GM23338 (cell line): ENCODE results near the gene AKR1C8. TPM values are rescaled to one million over a fixed set of nuclear protein-coding genes. Genes with fewer than 3 reads are reported as not detected.
"Not testable (repeated sequence)": the region's sequence is repeated elsewhere in the genome, so short reads cannot be mapped to it uniquely, and the experiment has no call there.

Source experiments
- ATAC-seq: fragments of 200-7000 bp; cut with Tn5 transposase; 3 replicates; pipeline ENCODE4 v1.9.1; 2020
- DNase-seq: peaks from one replicate; pipeline ENCODE4 v3.0.0-alpha.2; 2015; ENCODE audit warnings: low spot score
- H2AFZ ChIP-seq: fragments of 200-600 bp; sonication (generic); 2 replicates; pipeline ENCODE4 v1.8.0; 2016; ENCODE audit warnings: antibody characterized with exemption, mild to moderate bottlenecking, moderate library complexity
- H3F3A ChIP-seq: fragments of 200-600 bp; sonication (generic); replicated peaks from 2 replicates; pipeline ENCODE4 v1.8.0; 2017; ENCODE audit warnings: antibody characterized with exemption, mixed run types, low read depth
- H3K27ac ChIP-seq: fragments of 200-600 bp; sonication (generic); 2 replicates; pipeline ENCODE4 v1.6.1; 2016; ENCODE audit warnings: low read depth
- H3K27me3 ChIP-seq: fragments of 200-600 bp; sonication (generic); 2 replicates; pipeline ENCODE4 v1.8.0; 2016; ENCODE audit warnings: mild to moderate bottlenecking, mixed run types, moderate library complexity; ENCODE audit not compliant: insufficient read depth
- H3K36me3 ChIP-seq: fragments of 200-600 bp; sonication (generic); 2 replicates; pipeline ENCODE4 v1.8.0; 2016; ENCODE audit warnings: mild to moderate bottlenecking; ENCODE audit not compliant: insufficient read depth
- H3K4me1 ChIP-seq: fragments of 200-600 bp; sonication (generic); 2 replicates; pipeline ENCODE4 v1.8.0; 2016; ENCODE audit warnings: mild to moderate bottlenecking, moderate library complexity; ENCODE audit not compliant: insufficient read depth
- H3K4me2 ChIP-seq: fragments of 200-600 bp; sonication (generic); 2 replicates; pipeline ENCODE4 v1.7.1; 2017; ENCODE audit warnings: mixed run types
- H3K4me3 ChIP-seq: fragments of 200-600 bp; sonication (generic); 2 replicates; pipeline ENCODE4 v1.6.1; 2016; ENCODE audit warnings: mixed run types
- H3K79me2 ChIP-seq: fragments of 200-600 bp; sonication (generic); replicated peaks from 2 replicates; pipeline ENCODE4 v1.8.0; 2017; ENCODE audit warnings: mild to moderate bottlenecking; ENCODE audit not compliant: insufficient read depth
- H3K9me2 ChIP-seq: fragments of 200-600 bp; sonication (generic); 2 replicates; pipeline ENCODE4 v1.8.0; 2017; ENCODE audit not compliant: insufficient read depth
- H4K20me1 ChIP-seq: fragments of 200-600 bp; sonication (generic); replicated peaks from 2 replicates; pipeline ENCODE4 v1.8.0; 2017; ENCODE audit warnings: mild to moderate bottlenecking; ENCODE audit not compliant: insufficient read depth
- H3K27ac Mint-ChIP-seq: 2 replicates; pipeline ENCODE4 v1.8.0; 2020; ENCODE audit warnings: inconsistent platforms, mild to moderate bottlenecking, moderate library complexity, mixed read lengths
- H3K27me3 Mint-ChIP-seq: 3 replicates; pipeline ENCODE4 v1.8.0; 2022; ENCODE audit warnings: low read depth, mild to moderate bottlenecking, moderate library complexity, mixed read lengths, inconsistent platforms; ENCODE audit not compliant: insufficient read depth, poor library complexity
- H3K36me3 Mint-ChIP-seq: 3 replicates; pipeline ENCODE4 v1.8.0; 2021; ENCODE audit warnings: low read depth, mild to moderate bottlenecking, inconsistent platforms, moderate library complexity, mixed read lengths
- H3K4me1 Mint-ChIP-seq: 3 replicates; pipeline ENCODE4 v1.8.0; 2020; ENCODE audit warnings: mild to moderate bottlenecking, inconsistent platforms, mixed read lengths
- H3K4me3 Mint-ChIP-seq: 3 replicates; pipeline ENCODE4 v1.8.0; 2021; ENCODE audit warnings: moderate library complexity, mild to moderate bottlenecking, inconsistent platforms, mixed read lengths
- H3K9me3 Mint-ChIP-seq: 3 replicates; pipeline ENCODE4 v1.8.0; 2020; ENCODE audit warnings: moderate library complexity, mild to moderate bottlenecking, inconsistent platforms, mixed read lengths
- CREB1 ChIP-seq: fragments of 250-450 bp; sonication (Bioruptor Pico); IDR thresholded peaks from 2 replicates; pipeline ENCODE4 v1.5.0; 2020; ENCODE audit warnings: low read depth, mild to moderate bottlenecking, moderate library complexity
- EZH2 ChIP-seq: fragments of 200-600 bp; sonication (generic); IDR thresholded peaks from one replicate; pipeline ENCODE4 v1.8.0; 2017; ENCODE audit warnings: antibody characterized with exemption, mild to moderate bottlenecking, low read depth; ENCODE audit not compliant: unreplicated experiment
- EZH2phosphoT487 ChIP-seq: fragments of 200-600 bp; sonication (generic); IDR thresholded peaks from one replicate; pipeline ENCODE4 v1.8.1; 2018; ENCODE audit warnings: antibody characterized with exemption; ENCODE audit not compliant: unreplicated experiment
- JUNB ChIP-seq: IDR thresholded peaks from one replicate; pipeline ENCODE4 v1.6.1; 2016; ENCODE audit warnings: antibody characterized with exemption; ENCODE audit not compliant: unreplicated experiment
- NANOG ChIP-seq: IDR thresholded peaks from 2 replicates; pipeline ENCODE4 v1.6.1; 2016; ENCODE audit warnings: antibody characterized with exemption, borderline replicate concordance
- POLR2AphosphoS5 ChIP-seq: IDR thresholded peaks from 2 replicates; pipeline ENCODE4 v1.6.1; 2016; ENCODE audit warnings: antibody characterized with exemption, low read depth
- STAT1 ChIP-seq: IDR thresholded peaks from one replicate; pipeline ENCODE4 v1.6.1; 2016; ENCODE audit warnings: antibody characterized with exemption; ENCODE audit not compliant: unreplicated experiment
- ZNF114 ChIP-seq: fragments of 250-450 bp; sonication (Bioruptor Pico); IDR thresholded peaks from 2 replicates; pipeline ENCODE4 v1.5.0; 2020; ENCODE audit warnings: mild to moderate bottlenecking, moderate library complexity
- ZNF331 ChIP-seq: fragments of 250-450 bp; sonication (Bioruptor Pico); IDR thresholded peaks from 2 replicates; pipeline ENCODE4 v1.5.0; 2020; ENCODE audit warnings: low read depth, mild to moderate bottlenecking, moderate library complexity
- polyA plus RNA-seq: library from polyadenylated mRNA; unstranded; fragments of >200 nt; fragmentation: Nextera tagmentation; extraction: Ambion mirVana; gene quantifications from 2 replicates; pipeline ENCODE4 v1.2.1, GENCODE V29; 2016
- total RNA-seq: library from RNA; depleted of rRNA; stranded (reverse); fragments of >200 nt; shearing (Covaris generic); gene quantifications from 2 replicates; pipeline ENCODE4 v1.2.3, GENCODE V29; 2014
- TF ChIP-seq, protein P1 (sequence below), 2 experiments: fragments of 200-600 bp in 1 of 2; sonication (generic) in 1 of 2; conservative IDR thresholded peaks; 2 replicates each; pipeline versions ENCODE4 v1.5.1 to v1.6.1; 2016 to 2017; ENCODE audit warnings: antibody characterized with exemption in 2 of 2, low read depth in 2 of 2, mild to moderate bottlenecking in 2 of 2, moderate library complexity in 1 of 2
- TF ChIP-seq, protein P2 (sequence below): IDR thresholded peaks from one replicate; pipeline ENCODE4 v1.6.1; 2018; ENCODE audit warnings: antibody characterized with exemption; ENCODE audit not compliant: unreplicated experiment
- TF ChIP-seq, protein P3 (sequence below): IDR thresholded peaks from 2 replicates; pipeline ENCODE4 v1.6.1; 2016; ENCODE audit warnings: antibody characterized with exemption

Gene AKR1C8
- total and polyA plus RNA-seq, 2 experiments from 2014 or later, result not detected

DNA sequence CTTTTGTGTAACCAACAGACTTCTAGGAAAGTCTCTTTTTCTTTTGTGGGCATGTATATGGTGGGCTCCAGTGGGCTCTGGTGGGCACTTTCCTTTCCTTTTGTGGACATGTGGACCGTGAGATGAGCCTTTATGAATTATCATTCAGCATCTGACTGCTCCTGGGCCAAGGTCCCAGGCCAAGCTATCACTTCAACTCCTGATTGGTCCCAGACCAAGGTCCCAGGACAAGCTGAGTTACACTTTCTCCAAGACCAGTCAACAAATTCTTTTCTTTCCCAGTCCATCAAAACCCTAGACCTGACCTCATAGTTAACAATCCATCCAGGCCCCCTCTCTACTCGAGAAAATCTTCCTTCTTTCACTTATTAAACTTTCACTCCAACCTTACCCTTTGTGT lies 1.0 kb downstream of the AKR1C8 start (continued):
- TF ChIP-seq ZNF114 (no peak), POLR2AphosphoS5 (no peak), ZNF331 (CRISPR knock-in tag) (no peak), JUNB (no peak)

DNA sequence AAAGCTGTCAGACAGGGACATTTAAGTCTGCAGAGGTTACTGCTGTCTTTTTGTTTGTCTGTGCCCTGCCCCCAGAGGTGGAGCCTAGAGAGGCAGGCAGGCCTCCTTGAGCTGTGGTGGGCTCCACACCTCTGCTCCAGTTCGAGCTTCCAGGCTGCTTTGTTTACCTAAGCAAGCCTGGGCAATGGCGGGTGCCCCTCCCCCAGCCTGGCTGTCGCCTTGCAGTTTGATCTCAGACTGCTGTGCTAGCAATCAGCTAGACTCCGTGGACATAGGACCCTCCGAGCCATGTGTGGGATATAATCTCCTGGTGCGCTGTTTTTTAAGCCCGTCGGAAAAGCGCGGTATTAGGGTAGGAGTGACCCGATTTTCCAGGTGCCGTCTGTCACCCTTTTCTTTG lies 4.4 kb downstream of the AKR1C8 start:
- H3K4me1 Mint-ChIP-seq, H3K27me3 Mint-ChIP-seq, H3K36me3 ChIP-seq, H3F3A ChIP-seq, H2AFZ ChIP-seq, H3K4me2 ChIP-seq, H3K4me3 ChIP-seq, H3K36me3 Mint-ChIP-seq, H3K79me2 ChIP-seq, H3K4me3 Mint-ChIP-seq, H4K20me1 ChIP-seq, ATAC-seq, H3K4me1 ChIP-seq, H3K27ac ChIP-seq, H3K27me3 ChIP-seq, H3K27ac Mint-ChIP-seq, H3K9me2 ChIP-seq, DNase-seq: not testable (repeated sequence)
- peaks cover 35% of the 10 kb centered on the region for H3K9me3 Mint-ChIP-seq

DNA sequence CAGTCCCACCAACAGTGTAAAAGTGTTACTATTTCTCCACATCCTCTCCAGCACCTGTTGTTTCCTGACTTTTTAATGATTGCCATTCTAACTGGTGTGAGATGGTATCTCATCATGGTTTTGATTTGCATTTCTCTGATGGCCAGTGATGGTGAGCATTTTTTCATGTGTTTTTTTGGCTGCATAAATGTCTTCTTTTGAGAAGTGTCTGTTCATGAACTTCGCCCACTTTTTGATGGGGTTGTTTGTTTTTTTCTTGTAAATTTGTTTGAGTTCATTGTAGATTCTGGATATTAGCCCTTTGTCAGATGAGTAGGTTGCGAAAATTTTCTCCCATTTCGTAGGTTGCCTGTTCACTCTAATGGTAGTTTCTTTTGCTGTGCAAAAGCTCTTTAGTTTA lies 9.4 kb downstream of the AKR1C8 start:
- H3K4me1 ChIP-seq, H4K20me1 ChIP-seq, H3K27ac Mint-ChIP-seq, H3K79me2 ChIP-seq, H3K4me1 Mint-ChIP-seq, H3K4me3 ChIP-seq, H3K27ac ChIP-seq, DNase-seq, H3F3A ChIP-seq, H3K9me2 ChIP-seq, H3K36me3 ChIP-seq, H3K27me3 ChIP-seq, H3K27me3 Mint-ChIP-seq, H3K36me3 Mint-ChIP-seq, H2AFZ ChIP-seq, H3K4me2 ChIP-seq, ATAC-seq, H3K4me3 Mint-ChIP-seq: not testable (repeated sequence)
- H3K9me3 Mint-ChIP-seq, result peaks cover 34% of the 10 kb centered on the region

DNA sequence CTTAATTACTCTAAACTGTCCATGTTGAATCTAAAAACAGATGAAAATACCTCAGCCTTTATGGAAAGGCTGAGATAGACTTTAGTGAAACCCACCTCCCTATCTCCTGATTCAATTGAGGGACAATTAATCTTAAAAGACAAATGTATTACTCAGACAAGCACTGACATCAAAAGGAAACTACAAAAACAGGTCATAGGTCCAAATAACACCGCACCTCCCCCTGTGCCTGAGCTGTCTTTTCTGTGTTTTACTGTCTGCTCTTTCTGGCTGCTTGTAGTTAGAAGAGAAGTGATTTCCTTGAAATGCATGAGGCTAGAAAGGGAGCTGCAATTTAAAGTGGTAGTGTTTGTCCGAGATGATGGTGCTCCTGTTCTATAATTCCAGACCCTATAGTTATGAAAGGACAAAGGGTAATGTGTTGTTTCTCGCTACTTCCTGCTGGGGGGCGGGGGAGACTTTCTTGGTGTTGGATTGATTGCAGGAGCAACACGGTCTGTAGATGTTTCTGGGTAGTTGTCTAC lies 16.0 kb downstream of the AKR1C8 start:
- DNase-seq (no peak), ATAC-seq (no peak)
- H3K27ac Mint-ChIP-seq, result no peak overlapping the region
- Histone ChIP-seq H4K20me1 (no peaks in the 10 kb centered on the region), H2AFZ (no peak overlapping the region), H3K27me3 (peaks cover 37% of the 10 kb centered on the region), H3K36me3 (0 out of 2 replicates have a peak, but pooled peaks cover 2% of the 10 kb centered on the region), H3K9me2 (no peaks in the 10 kb centered on the region), H3K79me2 (no peaks in the 10 kb centered on the region), H3K4me3 (no peak overlapping the region), H3K27ac (no peak overlapping the region), H3F3A (no peaks in the 10 kb centered on the region), H3K4me1 (no peaks in the 10 kb centered on the region), H3K4me2 (no peak overlapping the region)
- no peak overlapping the region for H3K4me3 Mint-ChIP-seq
- H3K36me3 Mint-ChIP-seq, result peaks cover 27% of the 10 kb centered on the region
- no peaks in the 10 kb centered on the region; the same call in 2 of the 3 replicates for H3K4me1 Mint-ChIP-seq
- H3K27me3 Mint-ChIP-seq, result peaks cover 26% of the 10 kb centered on the region
- H3K9me3 Mint-ChIP-seq, result peaks cover 69% of the 10 kb centered on the region
- no peak for TF ChIP-seq POLR2AphosphoS5
- TF ChIP-seq, protein P1, sequence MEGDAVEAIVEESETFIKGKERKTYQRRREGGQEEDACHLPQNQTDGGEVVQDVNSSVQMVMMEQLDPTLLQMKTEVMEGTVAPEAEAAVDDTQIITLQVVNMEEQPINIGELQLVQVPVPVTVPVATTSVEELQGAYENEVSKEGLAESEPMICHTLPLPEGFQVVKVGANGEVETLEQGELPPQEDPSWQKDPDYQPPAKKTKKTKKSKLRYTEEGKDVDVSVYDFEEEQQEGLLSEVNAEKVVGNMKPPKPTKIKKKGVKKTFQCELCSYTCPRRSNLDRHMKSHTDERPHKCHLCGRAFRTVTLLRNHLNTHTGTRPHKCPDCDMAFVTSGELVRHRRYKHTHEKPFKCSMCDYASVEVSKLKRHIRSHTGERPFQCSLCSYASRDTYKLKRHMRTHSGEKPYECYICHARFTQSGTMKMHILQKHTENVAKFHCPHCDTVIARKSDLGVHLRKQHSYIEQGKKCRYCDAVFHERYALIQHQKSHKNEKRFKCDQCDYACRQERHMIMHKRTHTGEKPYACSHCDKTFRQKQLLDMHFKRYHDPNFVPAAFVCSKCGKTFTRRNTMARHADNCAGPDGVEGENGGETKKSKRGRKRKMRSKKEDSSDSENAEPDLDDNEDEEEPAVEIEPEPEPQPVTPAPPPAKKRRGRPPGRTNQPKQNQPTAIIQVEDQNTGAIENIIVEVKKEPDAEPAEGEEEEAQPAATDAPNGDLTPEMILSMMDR (conservative IDR thresholded peaks at IDR 0.05; ENCODE audit: low read depth in 2 of 2), result no peak
- TF ChIP-seq, protein P2, sequence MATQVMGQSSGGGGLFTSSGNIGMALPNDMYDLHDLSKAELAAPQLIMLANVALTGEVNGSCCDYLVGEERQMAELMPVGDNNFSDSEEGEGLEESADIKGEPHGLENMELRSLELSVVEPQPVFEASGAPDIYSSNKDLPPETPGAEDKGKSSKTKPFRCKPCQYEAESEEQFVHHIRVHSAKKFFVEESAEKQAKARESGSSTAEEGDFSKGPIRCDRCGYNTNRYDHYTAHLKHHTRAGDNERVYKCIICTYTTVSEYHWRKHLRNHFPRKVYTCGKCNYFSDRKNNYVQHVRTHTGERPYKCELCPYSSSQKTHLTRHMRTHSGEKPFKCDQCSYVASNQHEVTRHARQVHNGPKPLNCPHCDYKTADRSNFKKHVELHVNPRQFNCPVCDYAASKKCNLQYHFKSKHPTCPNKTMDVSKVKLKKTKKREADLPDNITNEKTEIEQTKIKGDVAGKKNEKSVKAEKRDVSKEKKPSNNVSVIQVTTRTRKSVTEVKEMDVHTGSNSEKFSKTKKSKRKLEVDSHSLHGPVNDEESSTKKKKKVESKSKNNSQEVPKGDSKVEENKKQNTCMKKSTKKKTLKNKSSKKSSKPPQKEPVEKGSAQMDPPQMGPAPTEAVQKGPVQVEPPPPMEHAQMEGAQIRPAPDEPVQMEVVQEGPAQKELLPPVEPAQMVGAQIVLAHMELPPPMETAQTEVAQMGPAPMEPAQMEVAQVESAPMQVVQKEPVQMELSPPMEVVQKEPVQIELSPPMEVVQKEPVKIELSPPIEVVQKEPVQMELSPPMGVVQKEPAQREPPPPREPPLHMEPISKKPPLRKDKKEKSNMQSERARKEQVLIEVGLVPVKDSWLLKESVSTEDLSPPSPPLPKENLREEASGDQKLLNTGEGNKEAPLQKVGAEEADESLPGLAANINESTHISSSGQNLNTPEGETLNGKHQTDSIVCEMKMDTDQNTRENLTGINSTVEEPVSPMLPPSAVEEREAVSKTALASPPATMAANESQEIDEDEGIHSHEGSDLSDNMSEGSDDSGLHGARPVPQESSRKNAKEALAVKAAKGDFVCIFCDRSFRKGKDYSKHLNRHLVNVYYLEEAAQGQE, result no peak
- no peak for TF ChIP-seq ZNF331 (CRISPR knock-in tag)
- no peak for TF ChIP-seq NANOG
- no peak for TF ChIP-seq EZH2phosphoT487
- TF ChIP-seq ZNF114, result no peak
- TF ChIP-seq CREB1 (CRISPR knock-in tag), result no peak
- no peak for TF ChIP-seq EZH2
- TF ChIP-seq, protein P3, sequence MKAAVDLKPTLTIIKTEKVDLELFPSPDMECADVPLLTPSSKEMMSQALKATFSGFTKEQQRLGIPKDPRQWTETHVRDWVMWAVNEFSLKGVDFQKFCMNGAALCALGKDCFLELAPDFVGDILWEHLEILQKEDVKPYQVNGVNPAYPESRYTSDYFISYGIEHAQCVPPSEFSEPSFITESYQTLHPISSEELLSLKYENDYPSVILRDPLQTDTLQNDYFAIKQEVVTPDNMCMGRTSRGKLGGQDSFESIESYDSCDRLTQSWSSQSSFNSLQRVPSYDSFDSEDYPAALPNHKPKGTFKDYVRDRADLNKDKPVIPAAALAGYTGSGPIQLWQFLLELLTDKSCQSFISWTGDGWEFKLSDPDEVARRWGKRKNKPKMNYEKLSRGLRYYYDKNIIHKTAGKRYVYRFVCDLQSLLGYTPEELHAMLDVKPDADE, result no peak
- no peak for TF ChIP-seq STAT1
